ENCODE results near the gene LCE1B.

Gene LCE1B, protein sequence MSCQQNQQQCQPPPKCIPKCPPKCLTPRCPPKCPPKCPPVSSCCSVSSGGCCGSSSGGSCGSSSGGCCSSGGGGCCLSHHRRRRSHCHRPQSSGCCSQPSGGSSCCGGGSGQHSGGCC

DNA sequence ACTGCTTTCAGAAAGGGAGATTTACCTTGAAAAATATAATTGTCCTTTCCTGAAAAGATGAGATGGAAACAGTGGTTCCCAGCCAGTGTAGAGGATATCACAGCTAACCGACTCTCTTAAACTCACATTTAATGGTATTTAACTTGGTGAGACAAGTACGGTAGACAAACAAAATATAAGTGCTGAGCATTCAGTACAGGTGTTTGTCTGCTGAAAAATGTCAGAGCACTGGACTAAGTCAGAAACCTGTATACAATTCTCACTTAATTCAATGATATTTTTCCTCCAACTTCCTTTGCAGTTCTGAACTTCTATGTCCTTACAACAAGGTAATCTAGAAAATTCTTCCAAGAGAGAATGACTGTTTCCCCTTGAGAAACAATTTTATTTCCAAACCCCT, at the start of gene LCE1B:
TSS of gene LCE1B (plus strand) at position 301 of the 400 bp plus-strand sequence. CDS start 476 bp downstream, outside the sequence.
- no peak for DNase-seq (ENCODE audit: low read depth in 2 of 2)

DNA sequence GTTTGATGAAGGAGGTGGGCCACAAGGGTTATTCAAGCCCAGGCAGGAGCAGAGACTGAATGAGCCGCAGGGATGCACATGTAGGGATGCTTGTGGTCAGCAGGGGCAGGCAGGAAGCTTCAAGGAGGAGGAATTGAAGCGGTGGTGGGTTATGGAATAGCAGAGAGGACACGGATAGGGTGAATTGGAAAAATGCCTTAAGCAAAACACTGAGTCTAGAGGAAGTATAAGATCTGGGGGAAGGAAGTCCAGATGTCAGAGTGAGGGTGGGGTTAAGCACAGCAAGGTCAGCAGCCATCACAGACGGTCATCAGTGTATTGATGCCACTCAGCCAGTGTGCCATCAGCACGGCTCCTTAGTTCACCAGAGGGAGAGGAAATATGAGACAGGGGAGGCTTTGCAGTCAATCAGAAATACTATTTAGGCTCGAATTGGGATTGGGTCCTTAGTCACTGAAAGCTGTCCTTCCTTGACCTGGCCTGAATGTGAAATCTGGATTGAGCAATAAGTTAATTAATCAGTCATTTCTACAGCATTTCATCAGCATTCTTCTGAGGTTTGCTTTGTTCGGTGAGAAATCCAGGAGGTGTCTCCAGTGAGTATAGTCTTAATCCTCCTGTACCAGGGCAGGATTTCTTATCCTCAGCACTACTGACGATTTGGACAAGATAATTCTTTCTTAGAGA, 42.8 kb upstream of the LCE1B start:
- DNase-seq (ENCODE audit: low read depth in 2 of 2), result no peak

DNA sequence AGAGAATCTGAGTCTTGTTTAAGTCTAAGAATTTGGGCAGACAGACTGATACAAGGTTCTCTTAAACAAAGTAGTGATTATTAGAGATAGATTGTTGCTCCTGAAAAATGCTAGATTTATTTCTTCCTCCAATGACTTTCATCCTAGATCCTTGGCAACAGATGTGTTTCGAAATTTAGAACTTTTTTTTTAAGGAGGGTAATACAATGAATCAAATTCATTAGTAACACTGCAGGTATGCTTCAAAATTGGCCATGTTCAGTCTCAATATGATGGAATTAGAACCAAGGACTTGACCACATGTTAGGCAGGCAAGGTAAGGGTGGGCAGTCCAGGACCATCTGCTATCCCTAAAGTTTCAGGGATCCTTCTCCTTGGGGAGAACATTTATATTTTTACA, 41.4 kb upstream of the LCE1B start:
- DNase-seq (ENCODE audit: low read depth in 2 of 2), result no peak

DNA sequence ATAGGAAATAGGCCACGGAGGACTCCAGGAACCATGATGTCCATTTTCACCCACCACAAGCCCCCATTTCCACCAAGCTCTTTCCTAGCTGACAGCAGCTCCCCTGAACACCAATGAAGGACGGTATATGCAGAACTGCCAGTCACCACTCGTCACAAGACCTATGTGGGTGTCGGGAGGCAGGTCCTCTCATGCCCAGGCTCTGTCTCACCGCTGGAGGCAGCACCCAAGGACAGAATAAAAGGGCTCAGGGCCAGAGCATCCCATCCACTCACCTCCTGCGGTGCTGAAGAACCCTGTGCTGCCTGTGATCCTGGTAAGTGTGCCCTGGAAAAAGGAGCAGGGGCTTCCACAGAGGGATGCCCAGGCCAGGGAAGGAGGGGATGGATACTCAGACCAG, 36.9 kb upstream of the LCE1B start, which contains the start of gene LCE1F:
TSS of gene LCE1F (plus strand) at position 266 of the 400 bp plus-strand sequence. CDS start 1,232 bp downstream, outside the sequence.
- DNase-seq (ENCODE audit: low read depth in 2 of 2), result no peak

DNA sequence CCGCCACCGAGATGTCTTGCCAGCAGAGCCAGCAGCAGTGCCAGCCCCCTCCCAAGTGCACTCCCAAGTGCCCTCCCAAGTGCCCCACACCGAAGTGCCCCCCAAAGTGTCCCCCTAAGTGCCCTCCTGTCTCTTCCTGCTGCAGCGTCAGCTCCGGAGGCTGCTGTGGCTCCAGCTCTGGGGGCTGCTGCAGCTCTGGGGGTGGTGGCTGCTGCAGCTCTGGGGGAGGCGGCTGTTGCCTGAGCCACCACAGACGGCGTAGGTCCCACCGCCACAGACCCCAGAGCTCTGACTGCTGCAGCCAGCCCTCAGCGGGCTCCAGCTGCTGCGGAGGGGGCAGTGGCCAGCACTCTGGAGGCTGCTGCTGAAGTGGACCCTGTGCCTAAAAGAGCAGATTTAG, 35.4 kb upstream of the LCE1B start:
- no peak for DNase-seq (ENCODE audit: low read depth in 2 of 2)

DNA sequence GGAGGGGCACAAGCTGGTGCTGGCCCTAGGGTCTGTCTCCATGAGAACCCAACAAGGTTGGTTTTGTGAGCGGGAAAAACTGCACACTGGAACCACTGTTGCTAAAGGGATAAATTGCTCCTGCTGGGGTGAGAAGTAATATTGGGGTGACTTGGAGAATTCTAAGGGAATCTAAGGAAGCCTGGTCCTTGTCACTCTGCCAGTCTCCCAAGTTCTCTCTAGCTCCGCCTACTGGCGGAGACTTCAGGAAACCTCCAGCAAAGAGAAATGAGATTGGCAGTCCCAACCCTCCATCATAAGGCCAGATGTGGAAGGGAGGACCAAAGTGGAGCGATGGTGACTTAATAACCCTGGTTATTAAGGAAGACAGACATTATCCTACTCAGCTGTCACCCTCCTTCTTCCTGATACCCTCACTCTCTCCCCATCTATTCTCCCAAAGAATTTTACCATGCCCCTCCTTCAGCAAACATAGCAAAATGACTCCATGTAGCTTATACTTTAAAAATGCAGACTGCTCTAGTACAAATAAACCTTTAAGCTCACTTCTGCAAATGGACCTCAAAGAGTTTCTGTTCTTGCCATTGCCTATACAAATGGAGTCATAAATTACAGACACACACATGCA, 34.1 kb upstream of the LCE1B start:
- no peak for DNase-seq (ENCODE audit: low read depth in 2 of 2)

DNA sequence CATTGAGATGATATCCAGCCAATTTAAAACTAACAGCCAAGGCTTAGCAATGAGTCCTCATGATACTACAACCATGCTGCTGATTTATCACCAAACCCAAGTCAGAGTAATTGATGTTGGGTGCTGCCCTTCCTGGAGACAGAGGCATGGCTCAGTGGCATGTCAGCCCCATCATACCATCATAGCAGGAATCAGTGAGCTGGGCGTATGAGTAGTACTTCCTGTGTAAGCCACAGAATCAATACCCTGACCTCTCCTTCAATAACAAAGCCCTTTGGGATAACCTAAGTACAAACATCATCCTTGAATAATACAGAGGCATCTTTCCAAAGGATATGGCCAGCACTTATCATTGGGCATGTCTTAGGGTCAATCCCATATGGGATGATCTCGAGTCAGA, 28.7 kb upstream of the LCE1B start:
- no peak for DNase-seq (ENCODE audit: low read depth in 2 of 2)

DNA sequence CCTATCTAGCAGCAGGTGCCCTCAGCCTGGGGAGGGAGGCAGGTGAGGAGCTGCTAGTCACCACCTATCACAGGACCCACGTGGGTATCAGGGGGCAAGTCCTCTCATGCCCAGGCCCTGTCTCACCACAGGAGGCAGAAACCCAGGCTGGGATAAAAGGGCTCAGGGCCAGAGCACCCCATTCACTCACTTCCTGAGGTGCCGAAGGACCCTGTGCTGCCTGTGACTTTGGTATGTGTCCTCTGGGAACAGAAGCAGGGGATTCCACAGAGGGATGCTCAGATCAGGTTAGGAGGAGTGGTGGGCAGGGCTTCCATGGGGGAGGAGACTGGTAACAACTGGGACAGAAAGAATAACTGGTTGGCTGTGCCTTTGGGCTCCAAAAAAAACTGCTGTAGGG, 25.7 kb upstream of the LCE1B start, which contains the start of gene LCE1E:
TSS of gene LCE1E (plus strand) at position 181 of the 400 bp plus-strand sequence. CDS start 1,043 bp downstream, outside the sequence.
- no peak for DNase-seq (ENCODE audit: low read depth in 2 of 2)

DNA sequence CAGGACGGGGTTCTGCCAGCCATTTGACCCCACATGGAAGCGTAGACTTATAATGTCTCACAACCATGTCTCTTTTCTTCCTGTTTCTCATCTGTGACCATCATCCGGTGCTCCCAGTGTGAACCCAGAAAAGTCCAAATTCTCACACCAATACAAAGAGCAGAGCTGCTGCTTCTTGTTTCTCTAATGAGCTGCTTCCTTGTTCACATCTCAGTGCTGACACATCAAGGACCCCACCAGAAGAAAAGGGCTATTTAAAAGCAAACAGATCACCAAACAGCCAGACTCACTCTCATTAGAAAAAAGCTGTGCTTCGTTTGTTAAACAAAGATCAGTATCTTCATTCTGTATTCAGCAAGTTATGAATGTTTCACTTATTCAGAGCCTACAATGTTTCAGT, 16.1 kb upstream of the LCE1B start:
- DNase-seq (ENCODE audit: low read depth in 2 of 2), result no peak

DNA sequence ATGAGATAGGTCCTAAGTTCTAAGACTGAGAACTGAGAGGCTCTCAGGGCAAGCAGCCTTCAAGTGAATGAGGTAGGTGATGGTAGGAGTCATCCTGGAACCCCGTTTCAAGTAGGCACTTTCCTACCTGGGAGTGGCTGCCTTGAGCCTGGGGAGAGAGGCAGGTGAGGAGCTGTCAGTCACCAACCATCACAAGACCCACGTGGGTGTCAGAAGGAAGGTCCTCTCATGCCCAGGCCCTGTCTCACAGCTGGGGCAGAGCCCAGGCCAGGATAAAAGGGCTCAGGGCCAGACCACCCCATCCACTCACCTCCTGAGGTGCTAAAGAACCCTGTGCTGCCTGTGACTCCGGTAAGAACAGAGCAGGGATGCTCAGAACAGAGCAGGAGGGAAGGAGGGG, 15.3 kb upstream of the LCE1B start, which contains the start of gene LCE1D:
TSS of gene LCE1D (plus strand) at position 301 of the 400 bp plus-strand sequence. CDS start 1,074 bp downstream, outside the sequence.
- DNase-seq (ENCODE audit: low read depth in 2 of 2), result no peak

DNA sequence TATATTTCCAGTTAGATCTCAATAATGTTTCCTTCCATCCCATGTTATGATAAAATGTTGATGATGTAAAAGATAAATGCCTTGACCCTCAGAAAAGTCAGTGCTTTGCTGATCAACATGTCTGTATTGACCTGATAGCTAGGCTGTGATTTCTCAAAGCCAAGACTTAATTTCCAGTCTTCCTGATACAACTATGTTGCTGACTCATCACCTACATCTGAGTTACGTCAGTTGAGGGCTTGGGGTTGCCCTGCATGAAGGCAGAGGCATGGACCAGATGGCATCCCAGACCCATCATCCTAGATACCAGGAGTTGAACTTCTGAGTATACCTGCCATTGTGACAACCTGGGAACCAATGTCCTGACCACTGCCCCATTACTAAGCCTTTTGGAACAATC, 10.4 kb upstream of the LCE1B start:
- no peak for DNase-seq (ENCODE audit: low read depth in 2 of 2)

DNA sequence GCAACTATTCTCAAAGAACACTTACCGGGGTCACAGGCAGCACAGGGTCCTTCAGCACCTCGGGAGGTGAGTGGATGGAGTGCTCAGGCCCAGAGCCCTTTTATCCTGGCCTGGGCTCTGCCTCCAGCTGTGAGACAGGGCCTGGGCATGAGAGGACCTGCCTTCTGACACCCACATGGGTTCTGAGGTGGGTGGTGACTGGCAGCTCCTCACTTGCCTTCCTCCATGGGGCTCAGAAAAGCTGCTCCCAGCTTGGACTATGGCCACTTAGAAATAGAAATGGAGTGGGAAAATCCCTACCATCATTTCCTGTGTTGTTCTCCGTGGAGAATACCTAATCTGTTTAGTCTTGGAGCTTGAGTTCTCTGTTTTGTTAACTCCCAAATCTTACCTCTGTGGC, 5.2 kb upstream of the LCE1B start, which contains the start of gene LCE1C:
TSS of gene LCE1C (minus strand) at position 76 of the 400 bp plus-strand sequence. CDS start 1,173 bp downstream, outside the sequence.
- no peak for DNase-seq (ENCODE audit: low read depth in 2 of 2)

DNA sequence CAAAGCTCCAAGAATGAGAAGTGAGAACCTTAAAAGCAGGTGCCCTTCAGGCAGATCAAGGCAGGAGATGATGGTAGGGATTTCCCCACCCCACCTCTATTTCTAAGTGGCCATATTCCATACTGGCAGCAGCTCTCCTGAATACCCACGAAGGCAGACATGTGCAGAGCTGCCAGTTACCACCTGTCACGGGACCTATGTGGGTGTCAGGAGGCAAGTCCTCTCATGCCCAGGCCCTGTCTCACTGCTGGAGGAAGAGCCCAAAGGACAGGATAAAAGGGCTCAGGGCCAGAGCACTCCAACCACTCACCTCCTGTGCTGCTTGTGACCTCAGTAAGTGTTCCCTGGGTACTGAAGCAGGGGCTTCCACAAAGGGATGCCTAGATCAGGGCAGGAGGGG, 721 bp upstream of the LCE1B start:
- no peak for DNase-seq (ENCODE audit: low read depth in 2 of 2)

DNA sequence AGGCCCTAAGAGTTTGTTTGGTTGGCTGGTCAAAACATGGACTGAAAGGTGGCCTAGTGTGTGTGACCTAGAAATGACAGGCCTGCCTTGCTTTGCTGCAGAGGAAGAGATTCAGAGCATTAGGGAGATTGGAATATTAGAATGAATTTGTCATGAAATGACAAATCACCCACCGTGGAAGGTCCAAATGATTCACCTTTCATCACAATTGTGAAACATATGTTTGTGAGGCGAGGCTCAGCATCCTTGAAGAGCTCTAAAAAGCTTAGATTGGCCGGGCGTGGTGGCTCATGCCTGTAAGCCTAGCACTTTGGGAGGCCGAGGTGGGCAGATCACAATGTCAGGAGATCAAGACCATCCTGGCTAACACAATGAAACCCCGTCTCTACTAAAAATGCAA, 5.5 kb downstream of the LCE1B start:
- no peak for DNase-seq (ENCODE audit: low read depth in 2 of 2)

DNA sequence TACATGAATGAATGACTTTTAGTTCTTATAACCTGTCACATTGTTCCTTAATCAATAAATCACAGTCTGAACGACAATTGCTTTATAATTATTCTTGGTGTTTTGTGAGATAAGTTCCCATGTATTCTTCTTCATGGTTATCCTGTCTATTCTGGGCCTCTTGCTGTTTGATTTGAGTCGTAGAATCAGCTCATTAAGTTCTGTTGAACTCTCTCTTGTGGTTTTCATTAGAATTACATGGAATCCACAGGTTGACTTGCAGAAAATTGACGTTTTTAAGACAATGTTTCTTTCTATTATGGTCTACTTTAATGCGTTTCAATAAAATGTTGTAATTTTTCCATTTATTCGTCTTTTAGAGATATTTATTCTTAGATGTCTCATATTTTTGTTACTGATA, 11.5 kb downstream of the LCE1B start:
- no peak for DNase-seq (ENCODE audit: low read depth in 2 of 2)

DNA sequence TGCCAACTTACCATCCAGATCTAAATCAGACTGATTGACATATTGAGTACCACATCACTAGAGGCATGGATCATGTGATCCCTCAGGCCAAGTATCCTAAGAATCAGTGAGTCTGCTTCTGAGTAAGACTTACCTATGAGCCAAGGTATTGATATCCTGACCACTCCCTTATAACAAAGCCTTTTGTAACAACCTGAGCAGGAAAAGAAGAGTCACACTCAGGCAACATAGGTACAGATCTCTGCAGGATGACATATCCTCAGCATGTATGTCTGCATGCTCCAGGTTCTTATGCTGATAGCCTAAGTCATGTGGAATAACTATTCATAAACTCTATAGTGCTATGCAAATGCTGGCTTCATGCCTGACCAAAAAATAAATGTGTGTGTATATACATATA, 13.2 kb downstream of the LCE1B start:
- no peak for DNase-seq (ENCODE audit: low read depth in 2 of 2)

DNA sequence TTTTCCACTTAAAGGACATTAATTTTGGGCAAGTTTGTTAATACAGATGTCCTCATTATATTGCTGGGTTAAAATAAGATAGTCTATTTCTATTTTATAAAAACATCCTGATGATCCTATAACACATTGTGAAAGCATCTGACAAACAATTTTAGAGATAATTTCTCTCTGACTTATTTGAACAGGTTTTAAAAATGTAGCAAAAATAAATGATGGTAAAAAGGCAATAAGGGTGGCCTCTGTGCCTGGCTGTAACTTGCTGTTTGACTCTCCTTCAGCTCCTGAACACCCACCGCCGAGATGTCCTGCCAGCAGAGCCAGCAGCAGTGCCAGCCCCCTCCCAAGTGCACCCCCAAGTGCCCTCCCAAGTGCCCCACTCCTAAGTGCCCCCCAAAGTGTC, 15.4 kb downstream of the LCE1B start, which contains the start of gene LCE1A:
TSS of gene LCE1A (plus strand) at position 301 of the 400 bp plus-strand sequence. CDS start at position 301, 0 bp downstream.
- DNase-seq (ENCODE audit: low read depth in 2 of 2), result no peak

DNA sequence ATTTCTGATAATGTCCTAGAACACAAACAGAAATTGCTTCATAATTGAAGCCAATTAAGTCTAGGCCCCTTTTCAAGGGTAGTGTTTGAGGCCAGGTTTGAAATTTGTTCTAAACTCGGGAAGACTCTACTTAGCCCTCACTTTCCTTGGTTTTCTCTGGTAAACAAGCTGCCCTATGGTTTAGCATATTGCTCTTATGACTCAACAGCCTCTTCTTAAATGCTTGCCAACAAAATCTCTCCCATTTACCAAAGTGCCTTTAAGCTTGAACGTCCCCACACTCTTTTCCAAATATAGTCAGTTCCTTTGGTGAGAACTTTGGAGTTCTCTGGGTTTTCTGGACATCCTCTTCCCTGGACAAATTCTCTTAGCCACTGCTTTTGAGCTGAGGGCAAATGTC, 25.1 kb downstream of the LCE1B start:
- no peak for DNase-seq (ENCODE audit: low read depth in 2 of 2)

DNA sequence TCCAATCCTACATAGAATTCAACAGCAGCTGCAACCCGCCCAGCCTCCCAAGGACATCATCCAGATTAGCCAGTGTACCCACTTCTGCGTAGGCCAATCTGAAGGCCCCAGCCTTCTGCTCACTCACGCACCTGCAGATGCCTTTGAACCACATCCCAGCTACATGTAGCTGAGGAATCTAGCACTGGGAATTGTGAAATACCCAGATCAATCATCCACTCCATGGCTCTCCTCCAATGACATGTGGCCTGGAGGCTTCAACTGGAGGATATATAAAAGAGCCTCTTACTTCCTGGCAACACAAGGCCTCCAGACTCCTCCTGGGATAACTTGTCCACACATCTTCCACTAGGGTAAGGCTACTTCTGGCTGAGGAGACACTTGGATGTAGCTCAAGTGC, 30.8 kb downstream of the LCE1B start, which contains the start of gene LCE6A:
TSS of gene LCE6A (plus strand) at position 301 of the 400 bp plus-strand sequence. CDS start 665 bp downstream, outside the sequence.
- DNase-seq (ENCODE audit: low read depth in 2 of 2), result no peak

DNA sequence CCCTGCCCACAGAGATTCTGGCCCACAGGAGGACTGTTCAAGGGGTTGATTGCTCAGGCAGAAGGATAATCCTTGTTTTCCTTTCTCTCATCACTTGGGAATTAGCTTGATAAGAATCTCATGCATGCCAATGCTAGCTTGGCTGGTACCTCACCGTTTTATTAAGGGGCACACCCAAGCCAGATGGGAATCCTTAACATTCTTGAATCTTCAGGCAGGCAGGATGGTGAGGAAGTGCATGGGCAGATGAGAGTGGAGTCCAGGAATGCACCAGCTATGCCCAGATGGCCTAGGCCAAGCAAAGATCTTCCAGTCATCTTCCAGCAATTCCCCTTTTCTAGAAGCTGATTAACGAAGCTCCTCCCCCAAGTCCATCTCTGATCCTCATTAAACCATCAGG, 43.9 kb downstream of the LCE1B start:
- DNase-seq (ENCODE audit: low read depth in 2 of 2), result no peak

DNA sequence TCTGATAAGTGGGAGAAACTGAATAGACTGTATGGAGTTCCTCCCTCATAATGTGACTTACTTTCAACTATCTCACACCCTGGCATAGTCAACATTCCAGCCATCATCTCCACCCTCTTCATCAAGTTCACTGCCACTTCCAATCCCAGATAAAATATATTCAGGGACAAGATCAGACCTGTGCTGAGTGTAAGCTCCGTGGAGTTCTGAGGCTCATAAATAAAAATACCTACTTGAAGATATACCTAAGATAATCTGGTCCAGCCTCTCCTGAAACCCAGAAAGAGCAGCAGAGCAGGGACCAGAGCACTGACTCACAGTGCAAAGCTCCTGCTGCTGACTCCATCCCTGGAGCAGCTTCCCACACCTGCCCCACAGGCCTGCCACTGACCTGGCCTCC, 46.3 kb downstream of the LCE1B start:
- no peak for DNase-seq (ENCODE audit: low read depth in 2 of 2)

DNA sequence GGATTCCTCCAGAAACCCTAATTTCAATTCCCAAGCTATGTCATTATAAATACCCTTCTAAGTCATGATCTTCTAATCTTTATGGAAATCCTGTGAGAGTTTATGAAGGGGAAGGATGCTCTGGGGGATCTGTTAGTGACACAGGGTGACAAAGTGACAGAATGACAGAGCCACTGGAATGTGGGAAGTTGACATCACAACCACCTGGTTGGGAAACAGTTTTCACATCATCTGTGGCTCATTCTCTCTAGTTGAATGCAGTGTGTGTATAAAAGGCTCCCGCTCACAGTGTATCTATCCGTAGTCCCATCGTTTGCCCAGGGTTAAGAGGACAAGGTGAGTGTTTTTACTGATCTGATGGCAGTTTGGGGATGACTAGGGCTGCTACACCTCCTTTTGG, 47.9 kb downstream of the LCE1B start, which contains the start of gene LCE7A:
TSS of gene LCE7A (plus strand) at position 301 of the 400 bp plus-strand sequence. CDS start 702 bp downstream, outside the sequence.
- DNase-seq (ENCODE audit: low read depth in 2 of 2), result no peak
